Stomach (tissue), 9 donors: Measurements from ENCODE around the gene ALK. TPM values are rescaled to one million over a fixed set of nuclear protein-coding genes. Genes with fewer than 3 reads are reported as not detected.

Experiments
- DNase-seq, 2 donors: peaks; one replicate each; pipeline versions ENCODE4 v3.0.0 to v3.0.0-alpha.2; 2013 to 2019
- H3K27ac ChIP-seq, 5 donors: fragments of 200-600 bp in 4 of 5; sonication (generic) in 4 of 5; one replicate each; pipeline ENCODE4 v1.5.1; 2013 to 2019; ENCODE audit warnings: mild to moderate bottlenecking in 1 of 5, moderate library complexity in 1 of 5
- H3K27me3 ChIP-seq, 3 donors: fragments of 200-600 bp; sonication (generic); one replicate each; pipeline ENCODE4 v1.5.1; 2017 to 2019; ENCODE audit warnings: mixed run types in 1 of 3
- H3K36me3 ChIP-seq, 4 donors: fragments of 200-600 bp; sonication (generic); 1 replicate in 3 of 4; 2 replicates in 1 of 4; pipeline ENCODE4 v1.5.1; 2016 to 2019
- H3K4me1 ChIP-seq, 4 donors: fragments of 200-600 bp; sonication (generic); one replicate each; pipeline ENCODE4 v1.5.1; 2016 to 2019
- H3K4me3 ChIP-seq, 4 donors: fragments of 200-600 bp; sonication (generic) in 3 of 4; one replicate each; pipeline ENCODE4 v1.5.1; 2016 to 2019; ENCODE audit warnings: mild to moderate bottlenecking in 1 of 4
- H3K9me3 ChIP-seq, 4 donors: fragments of 200-600 bp; sonication (generic); one replicate each; pipeline ENCODE4 v1.5.1; 2016 to 2019
- EP300 ChIP-seq: sonication (generic); formaldehyde crosslinking; IDR thresholded peaks from one replicate; pipeline ENCODE4 v1.6.1; 2017; ENCODE audit warnings: antibody characterized with exemption
- POLR2A ChIP-seq, 4 donors: fragments of 450-650 bp; IDR thresholded peaks; one replicate each; pipeline ENCODE4 v1.6.1; 2016; ENCODE audit warnings: antibody characterized with exemption in 4 of 4, control low read depth in 2 of 4, mild to moderate bottlenecking in 1 of 4, moderate library complexity in 1 of 4
- POLR2AphosphoS5 ChIP-seq, 3 donors: sonication (generic); formaldehyde crosslinking; IDR thresholded peaks; one replicate each; pipeline ENCODE4 v1.6.1; 2016; ENCODE audit warnings: antibody characterized with exemption in 3 of 3
- WGBS, 5 donors: extraction: QIAGEN DNeasy Blood & Tissue Kit in 3 of 5; methylation state at CpG; one replicate each; pipeline versions ENCODE4 v1.1.5 to v1.1.7; 2013 to 2018; 5-methylcytosine and 5-hydroxymethylcytosine counted together
- intact Hi-C: fragments of 100-400 bp; cut with DNase I; formaldehyde crosslinking; loops from one replicate; pipeline ENCODE4 v1.15.1; 2023; ENCODE audit warnings: low total_unique reads
- polyA plus RNA-seq, 3 donors: library from polyadenylated mRNA; stranded (reverse); fragments of 200-250 nt; gene quantifications; one replicate each; pipeline ENCODE4 v1.2.3, GENCODE V29; 2013
- total RNA-seq, 5 donors: library from RNA; depleted of rRNA; stranded (reverse); fragments of >200 nt; gene quantifications; one replicate each; pipeline versions ENCODE4 v1.1.0 to v1.2.3, GENCODE V29; 2014 to 2016
- TF ChIP-seq, protein P1 (sequence below), 7 experiments: fragments of 450-650 bp in 4 of 7; fragments of 200-600 bp in 3 of 7; sonication (generic) in 3 of 7; IDR thresholded peaks; one replicate each; pipeline ENCODE4 v1.5.1; 2016 to 2019; ENCODE audit warnings: antibody characterized with exemption in 7 of 7, control low read depth in 2 of 7, mild to moderate bottlenecking in 1 of 7
- donor health status: healthy with polysubstance abuse.
- donor health status: Bipolar disorder and iron deficiency.
- donor health status: healthy.

The ALK gene
- total and polyA plus RNA-seq, 8 donors: 0.13 to 0.92 TPM; not detected in 6

DNA sequence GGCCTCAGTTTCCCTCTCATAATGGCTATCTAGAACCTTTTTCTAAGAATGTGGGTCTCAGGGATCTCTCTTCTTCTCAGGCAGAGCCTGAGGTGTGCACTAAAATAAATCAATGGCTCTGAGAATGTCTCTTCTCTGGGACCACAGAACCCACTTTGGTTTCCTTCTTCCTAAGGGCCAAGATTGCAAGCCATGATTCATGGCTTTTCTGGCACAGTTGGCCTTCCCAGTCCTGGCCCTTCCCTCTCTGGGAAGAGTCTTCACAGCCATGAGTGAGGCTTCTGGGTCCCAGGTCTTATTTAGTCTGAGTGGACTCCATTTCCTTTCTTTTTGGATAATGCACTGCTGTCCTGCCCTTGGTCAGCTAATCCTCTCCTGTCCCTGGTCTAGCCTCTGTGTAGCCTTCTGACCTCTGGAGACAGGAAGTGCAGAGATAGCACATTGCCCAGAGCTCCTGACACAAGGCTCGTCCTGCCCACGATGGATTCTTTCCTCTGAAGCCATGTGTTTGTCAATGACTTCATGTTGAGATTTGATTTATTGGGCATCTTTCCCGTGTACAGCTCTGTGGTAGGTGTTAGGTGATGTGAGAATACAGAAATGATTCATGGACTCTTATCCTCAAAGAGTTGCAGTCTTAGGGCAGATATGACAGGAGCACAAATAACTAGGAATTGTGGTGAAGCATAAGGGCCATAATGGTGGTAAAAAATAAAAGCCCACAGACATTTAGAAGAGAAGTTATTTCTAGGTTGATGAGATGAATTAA is 561.2 kb downstream of the ALK start:
- WGBS, 5 donors: 45 to 66% (median 58%) methylated on average over 3 of the region's 3 CpGs
- intact Hi-C loops: no loop called here

DNA sequence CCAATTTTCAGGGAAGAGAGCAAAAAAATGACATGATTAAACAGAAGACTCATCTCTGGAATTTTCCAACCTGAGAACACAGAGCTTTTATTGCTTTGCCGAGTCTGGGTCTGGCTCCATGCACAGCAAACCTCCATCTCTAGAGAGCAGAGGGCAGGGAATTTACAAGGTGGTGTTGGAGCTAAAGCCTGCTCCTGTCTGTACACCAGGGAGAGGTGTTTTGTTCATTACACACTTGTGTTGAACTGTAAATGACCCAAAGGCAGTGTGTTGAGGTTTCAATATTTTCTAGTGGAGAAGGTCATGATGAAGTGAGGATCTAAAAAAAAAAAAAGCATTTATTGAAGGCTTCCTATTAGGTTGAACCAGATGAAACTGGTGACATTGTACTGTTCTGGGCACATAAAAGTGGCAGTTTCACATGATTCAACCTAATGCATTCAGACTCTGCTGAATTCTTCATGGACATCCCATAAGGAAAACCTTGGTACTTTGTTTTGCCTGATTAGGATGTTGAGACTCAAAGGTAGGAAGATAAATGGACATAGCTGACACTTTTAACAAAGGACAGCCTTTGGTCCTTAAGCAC is 567.9 kb downstream of the ALK start:
- Histone ChIP-seq H3K36me3 (no peaks in the 10 kb centered on the region), H3K27me3 (no peaks in the 10 kb centered on the region), H3K27ac (no peak overlapping the region), H3K4me3 (no peak overlapping the region), H3K4me1 (no peaks in the 10 kb centered on the region), H3K9me3 (no peaks in the 10 kb centered on the region)
- DNase-seq: no peak
- TF ChIP-seq POLR2A (IDR thresholded peaks at IDR 0.05) (no peak), EP300 (no peak), POLR2AphosphoS5 (IDR thresholded peaks at IDR 0.05) (no peak)
- TF ChIP-seq, protein P1, sequence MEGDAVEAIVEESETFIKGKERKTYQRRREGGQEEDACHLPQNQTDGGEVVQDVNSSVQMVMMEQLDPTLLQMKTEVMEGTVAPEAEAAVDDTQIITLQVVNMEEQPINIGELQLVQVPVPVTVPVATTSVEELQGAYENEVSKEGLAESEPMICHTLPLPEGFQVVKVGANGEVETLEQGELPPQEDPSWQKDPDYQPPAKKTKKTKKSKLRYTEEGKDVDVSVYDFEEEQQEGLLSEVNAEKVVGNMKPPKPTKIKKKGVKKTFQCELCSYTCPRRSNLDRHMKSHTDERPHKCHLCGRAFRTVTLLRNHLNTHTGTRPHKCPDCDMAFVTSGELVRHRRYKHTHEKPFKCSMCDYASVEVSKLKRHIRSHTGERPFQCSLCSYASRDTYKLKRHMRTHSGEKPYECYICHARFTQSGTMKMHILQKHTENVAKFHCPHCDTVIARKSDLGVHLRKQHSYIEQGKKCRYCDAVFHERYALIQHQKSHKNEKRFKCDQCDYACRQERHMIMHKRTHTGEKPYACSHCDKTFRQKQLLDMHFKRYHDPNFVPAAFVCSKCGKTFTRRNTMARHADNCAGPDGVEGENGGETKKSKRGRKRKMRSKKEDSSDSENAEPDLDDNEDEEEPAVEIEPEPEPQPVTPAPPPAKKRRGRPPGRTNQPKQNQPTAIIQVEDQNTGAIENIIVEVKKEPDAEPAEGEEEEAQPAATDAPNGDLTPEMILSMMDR (IDR thresholded peaks at IDR 0.05): no peak
- 83 to 95% (median 93%) methylated on average over 1 of the region's 1 CpG for WGBS, 5 donors
- intact Hi-C loops: no loop called here

More for the DNA sequence above, 561.2 kb downstream of the ALK start:
- H3K27me3 ChIP-seq: no peaks in the 10 kb centered on the region
- H3K4me1 ChIP-seq: no peaks in the 10 kb centered on the region
- H3K9me3 ChIP-seq: no peaks in the 10 kb centered on the region
- H3K27ac ChIP-seq: no peak overlapping the region
- H3K4me3 ChIP-seq: no peak overlapping the region
- TF ChIP-seq EP300 (no peak), POLR2A (IDR thresholded peaks at IDR 0.05) (no peak), POLR2AphosphoS5 (IDR thresholded peaks at IDR 0.05) (no peak)
- TF ChIP-seq, protein P1 (IDR thresholded peaks at IDR 0.05): no peak
- no peaks in the 10 kb centered on the region for H3K36me3 ChIP-seq
- no peak for DNase-seq

DNA sequence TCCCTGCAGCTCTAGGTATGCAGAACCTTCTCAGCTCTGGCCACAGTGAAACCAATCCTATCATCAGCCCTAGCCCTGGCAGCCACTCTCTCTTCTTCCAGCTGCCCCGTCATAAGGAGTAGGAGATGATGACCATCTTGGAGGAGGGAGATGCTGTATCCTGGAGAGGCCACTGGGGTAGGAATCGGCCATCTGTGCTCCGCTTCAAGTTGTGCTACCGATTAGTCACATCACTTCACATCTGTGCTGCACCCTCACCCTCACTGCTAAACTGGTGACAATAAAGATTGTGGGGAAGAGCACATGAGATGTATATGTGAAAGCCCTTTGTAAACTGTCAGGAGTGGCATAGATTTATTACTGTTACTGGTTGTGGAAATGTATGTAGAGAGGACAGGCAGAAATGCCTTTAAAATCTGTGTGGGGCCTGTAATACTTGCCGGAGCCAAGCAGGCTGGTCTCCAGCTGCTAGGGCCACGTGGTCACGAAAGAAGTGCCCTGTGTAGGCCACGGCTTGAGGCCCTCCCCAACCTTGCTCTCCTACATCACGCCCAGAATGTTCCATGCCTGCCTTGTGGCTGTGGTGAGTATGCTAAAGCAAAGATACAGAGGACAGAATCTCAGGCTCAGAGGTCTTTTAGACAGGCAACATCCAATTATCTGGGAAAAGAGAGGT is 569.3 kb downstream of the ALK start:
- Histone ChIP-seq H3K36me3 (no peaks in the 10 kb centered on the region), H3K9me3 (no peaks in the 10 kb centered on the region), H3K4me1 (no peaks in the 10 kb centered on the region), H3K27ac (no peak overlapping the region), H3K27me3 (no peaks in the 10 kb centered on the region), H3K4me3 (no peak overlapping the region)
- intact Hi-C loops: no loop called here
- DNase-seq: no peak
- TF ChIP-seq EP300 (no peak), POLR2AphosphoS5 (IDR thresholded peaks at IDR 0.05) (no peak), POLR2A (IDR thresholded peaks at IDR 0.05) (no peak)
- TF ChIP-seq, protein P1 (IDR thresholded peaks at IDR 0.05): no peak
- 76 to 84% (median 82%) methylated on average over 9 of the region's 9 CpGs for WGBS, 5 donors

DNA sequence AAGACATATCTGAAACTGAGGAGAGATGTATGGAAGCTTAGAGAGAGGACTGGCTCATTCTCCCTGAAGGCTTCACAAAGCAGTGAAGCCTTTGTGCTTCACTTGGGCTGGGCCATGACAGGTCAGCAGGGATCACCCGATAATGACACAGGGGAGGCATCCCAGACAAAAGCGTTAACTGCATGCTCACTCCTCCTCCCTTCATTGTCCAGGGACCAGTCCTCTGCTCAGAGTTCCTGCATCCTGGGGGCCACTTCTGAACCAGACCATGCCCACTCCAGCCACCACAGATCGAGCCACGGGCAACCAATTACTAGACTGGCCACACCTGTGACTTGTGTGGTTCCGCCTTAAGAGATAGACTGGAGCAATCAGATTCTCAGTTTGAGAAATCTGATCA is 570.1 kb downstream of the ALK start:
- no peak for TF ChIP-seq EP300
- TF ChIP-seq POLR2AphosphoS5 (IDR thresholded peaks at IDR 0.05): no peak
- no peak for TF ChIP-seq POLR2A (IDR thresholded peaks at IDR 0.05)
- TF ChIP-seq, protein P1 (IDR thresholded peaks at IDR 0.05): no peak
- Histone ChIP-seq H3K27me3 (peaks cover 0 to 2% (median 0%) of the 10 kb centered on the region in 3 donors), H3K36me3 (no peaks in the 10 kb centered on the region), H3K4me3 (no peak overlapping the region), H3K27ac (no peak overlapping the region), H3K9me3 (no peaks in the 10 kb centered on the region), H3K4me1 (no peaks in the 10 kb centered on the region)
- no peak for DNase-seq
- intact Hi-C loops: no loop called here
- WGBS, 5 donors: 81 to 86% (median 82%) methylated on average over 4 to 5 of the region's 5 CpGs
